Measurements from ENCODE around the gene TMEM9.

GRCh38 chr1:201139756-201140155 is 14.5 kb downstream of the TMEM9 start:
- no peak for TF ChIP-seq PHF8 (conservative IDR thresholded peaks at IDR 0.05; ENCODE audit: low read depth, low read length)
- TF ChIP-seq, protein P1, sequence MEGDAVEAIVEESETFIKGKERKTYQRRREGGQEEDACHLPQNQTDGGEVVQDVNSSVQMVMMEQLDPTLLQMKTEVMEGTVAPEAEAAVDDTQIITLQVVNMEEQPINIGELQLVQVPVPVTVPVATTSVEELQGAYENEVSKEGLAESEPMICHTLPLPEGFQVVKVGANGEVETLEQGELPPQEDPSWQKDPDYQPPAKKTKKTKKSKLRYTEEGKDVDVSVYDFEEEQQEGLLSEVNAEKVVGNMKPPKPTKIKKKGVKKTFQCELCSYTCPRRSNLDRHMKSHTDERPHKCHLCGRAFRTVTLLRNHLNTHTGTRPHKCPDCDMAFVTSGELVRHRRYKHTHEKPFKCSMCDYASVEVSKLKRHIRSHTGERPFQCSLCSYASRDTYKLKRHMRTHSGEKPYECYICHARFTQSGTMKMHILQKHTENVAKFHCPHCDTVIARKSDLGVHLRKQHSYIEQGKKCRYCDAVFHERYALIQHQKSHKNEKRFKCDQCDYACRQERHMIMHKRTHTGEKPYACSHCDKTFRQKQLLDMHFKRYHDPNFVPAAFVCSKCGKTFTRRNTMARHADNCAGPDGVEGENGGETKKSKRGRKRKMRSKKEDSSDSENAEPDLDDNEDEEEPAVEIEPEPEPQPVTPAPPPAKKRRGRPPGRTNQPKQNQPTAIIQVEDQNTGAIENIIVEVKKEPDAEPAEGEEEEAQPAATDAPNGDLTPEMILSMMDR (IDR thresholded peaks at IDR 0.05; ENCODE audit: control extremely low read depth in 1 of 3, insufficient read depth in 1 of 3, low read depth in 1 of 3, low read length in 3 of 3), result no peak
- TF ChIP-seq SIN3A (conservative IDR thresholded peaks at IDR 0.05 in 1 of 2, IDR thresholded peaks at IDR 0.05 in 1 of 2; ENCODE audit: low read depth in 1 of 2, low read length in 2 of 2), result no peak
- TF ChIP-seq SIRT6 (IDR thresholded peaks at IDR 0.05; ENCODE audit: low read length), result no peak
- TF ChIP-seq, protein P2, sequence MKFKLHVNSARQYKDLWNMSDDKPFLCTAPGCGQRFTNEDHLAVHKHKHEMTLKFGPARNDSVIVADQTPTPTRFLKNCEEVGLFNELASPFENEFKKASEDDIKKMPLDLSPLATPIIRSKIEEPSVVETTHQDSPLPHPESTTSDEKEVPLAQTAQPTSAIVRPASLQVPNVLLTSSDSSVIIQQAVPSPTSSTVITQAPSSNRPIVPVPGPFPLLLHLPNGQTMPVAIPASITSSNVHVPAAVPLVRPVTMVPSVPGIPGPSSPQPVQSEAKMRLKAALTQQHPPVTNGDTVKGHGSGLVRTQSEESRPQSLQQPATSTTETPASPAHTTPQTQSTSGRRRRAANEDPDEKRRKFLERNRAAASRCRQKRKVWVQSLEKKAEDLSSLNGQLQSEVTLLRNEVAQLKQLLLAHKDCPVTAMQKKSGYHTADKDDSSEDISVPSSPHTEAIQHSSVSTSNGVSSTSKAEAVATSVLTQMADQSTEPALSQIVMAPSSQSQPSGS (IDR thresholded peaks at IDR 0.05; ENCODE audit: low read length), result no peak
- TF ChIP-seq SRF (IDR thresholded peaks at IDR 0.05; ENCODE audit: low read depth, low read length), result no peak
- no peak for TF ChIP-seq CEBPB (IDR thresholded peaks at IDR 0.05; ENCODE audit: low read depth, low read length)
- no peak for TF ChIP-seq JUND (IDR thresholded peaks at IDR 0.05; ENCODE audit: low read length)
- TF ChIP-seq EP300 (IDR thresholded peaks at IDR 0.05; ENCODE audit: borderline replicate concordance in 1 of 2, low read depth in 2 of 2, low read length in 2 of 2), result no peak
- no peak for TF ChIP-seq SUZ12 (IDR thresholded peaks at IDR 0.05; ENCODE audit: low read length)
- TF ChIP-seq SP1 (IDR thresholded peaks at IDR 0.05; ENCODE audit: low read depth, low read length), result no peak
